NCI-H1436 treated with DMSO at 0.1 percent for 48 hours (cell line): Measurements from ENCODE around the gene TMEM145.

Experiments used
- DNase-seq: peaks from one replicate; lab custom pipeline; 2025; lab: John Stamatoyannopoulos, UW

TMEM145 gene

GRCh38 chr19:42361545-42361910 is 48.4 kb downstream of the TMEM145 start:
- DNase-seq = no peak

DNA sequence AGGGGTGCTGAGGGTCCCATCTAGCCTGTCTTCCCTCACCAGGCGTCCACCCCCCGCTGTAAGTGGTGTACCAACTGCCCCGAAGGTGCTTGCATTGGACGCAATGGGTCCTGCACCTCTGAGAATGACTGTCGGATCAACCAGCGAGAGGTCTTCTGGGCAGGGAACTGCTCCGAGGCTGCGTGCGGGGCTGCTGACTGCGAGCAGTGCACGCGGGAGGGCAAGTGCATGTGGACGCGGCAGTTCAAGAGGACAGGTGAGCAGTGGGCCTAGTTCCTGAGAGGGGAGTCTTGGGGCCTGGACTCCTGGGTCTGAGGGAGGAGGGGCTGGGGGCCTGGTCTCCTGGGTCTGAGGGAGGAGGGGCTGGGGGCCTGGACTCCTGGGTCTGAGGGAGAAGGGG is 49.2 kb downstream of the TMEM145 start:
- no peak for DNase-seq

GRCh38 chr19:42362891-42363440 is 49.9 kb downstream of the TMEM145 start:
- DNase-seq = no peak

- DNase-seq = no peak
These were observed 50.7 kb downstream of the TMEM145 start for GRCh38 chr19:42363614-42364346.

GRCh38 chr19:42366673-42367072 is 53.6 kb downstream of the TMEM145 start:
- DNase-seq = no peak

GRCh38 chr19:42367929-42368328 is 54.8 kb downstream of the TMEM145 start:
- DNase-seq = no peak

DNA sequence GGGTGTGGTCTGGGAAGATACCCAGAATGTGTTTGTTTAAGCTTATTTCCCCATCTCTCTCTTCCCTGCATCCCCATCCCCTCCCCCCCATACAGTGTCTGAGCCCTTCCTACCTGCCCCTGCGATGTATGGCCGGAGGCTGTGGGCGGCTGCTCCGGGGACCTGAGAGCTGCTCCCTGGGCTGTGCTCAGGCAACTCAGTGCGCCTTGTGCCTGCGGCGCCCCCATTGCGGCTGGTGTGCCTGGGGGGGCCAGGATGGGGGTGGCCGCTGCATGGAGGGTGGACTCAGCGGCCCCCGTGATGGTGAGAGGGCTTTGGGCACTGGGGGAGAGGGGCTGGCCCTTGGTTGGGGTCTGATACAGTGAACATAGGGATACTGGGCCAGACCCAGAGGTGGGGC is 55.3 kb downstream of the TMEM145 start:
- DNase-seq = no peak

DNA sequence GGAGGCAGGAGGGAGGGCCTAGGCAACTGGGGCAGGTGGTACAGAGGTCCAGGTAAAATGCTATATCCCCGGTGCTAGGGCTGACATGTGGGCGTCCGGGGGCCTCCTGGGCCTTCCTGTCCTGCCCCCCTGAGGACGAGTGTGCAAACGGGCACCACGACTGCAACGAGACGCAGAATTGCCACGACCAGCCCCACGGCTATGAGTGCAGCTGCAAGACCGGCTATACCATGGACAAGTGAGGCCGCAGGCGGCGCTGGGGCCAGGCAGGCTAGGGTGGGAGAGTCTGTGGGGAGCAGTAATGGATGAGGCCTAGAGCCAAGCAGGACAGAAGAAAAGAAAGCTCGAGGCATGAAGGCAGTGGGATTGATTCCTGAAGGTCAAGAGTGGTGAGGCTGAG is 55.7 kb downstream of the TMEM145 start:
- no peak for DNase-seq

- no peak for DNase-seq
These were observed 56.4 kb downstream of the TMEM145 start for GRCh38 chr19:42369433-42370067.

DNA sequence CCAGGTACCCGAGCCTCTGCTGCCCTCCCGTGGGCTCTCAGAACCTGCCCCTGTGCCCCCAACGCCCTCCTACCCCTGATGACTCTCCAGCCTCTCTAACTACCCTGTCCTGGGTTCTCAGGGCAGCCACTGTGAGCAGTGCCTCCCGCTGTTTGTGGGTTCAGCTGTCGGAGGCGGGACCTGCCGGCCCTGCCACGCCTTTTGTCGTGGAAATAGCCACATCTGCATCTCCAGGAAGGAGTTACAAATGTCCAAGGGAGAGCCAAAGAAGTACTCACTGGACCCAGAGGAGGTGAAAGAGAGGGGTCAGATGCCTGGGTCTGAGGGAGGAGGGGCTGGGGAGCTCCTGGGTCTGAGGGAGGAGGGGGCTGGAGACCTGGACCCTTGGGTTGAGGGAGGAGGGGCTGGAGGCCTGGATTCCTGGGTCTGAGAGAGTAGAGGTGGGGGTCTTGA is 57.0 kb downstream of the TMEM145 start:
- no peak for DNase-seq

DNA sequence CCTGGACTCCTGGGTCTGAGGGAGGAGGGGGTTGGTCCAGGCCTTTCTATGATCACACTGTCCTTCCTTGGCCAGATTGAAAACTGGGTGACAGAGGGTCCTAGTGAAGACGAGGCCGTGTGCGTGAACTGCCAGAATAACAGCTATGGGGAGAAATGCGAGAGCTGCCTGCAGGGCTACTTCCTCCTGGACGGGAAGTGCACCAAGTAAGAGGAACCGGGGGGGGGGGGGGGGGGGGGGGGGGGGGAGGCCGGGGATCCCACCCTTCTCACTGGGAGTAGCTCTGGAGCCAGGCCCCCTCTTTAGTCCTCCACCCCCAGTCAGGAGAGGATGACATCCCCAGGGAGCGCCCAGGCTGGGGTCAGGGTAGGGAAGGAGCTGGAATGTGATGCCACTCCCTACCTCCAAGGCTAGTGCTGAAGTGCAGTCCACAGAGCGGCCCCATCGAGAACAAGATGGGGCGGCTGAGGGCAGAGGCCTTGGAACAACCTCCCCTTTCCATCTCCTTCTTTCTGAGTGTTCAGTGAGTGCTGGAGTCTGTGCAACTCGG is 57.6 kb downstream of the TMEM145 start:
- no peak for DNase-seq
